Measurements from ENCODE around the gene ZNF2.
A peak's percentile ranks its signal among the peaks of the same experiment; 100 is the strongest.

ZNF2 gene

DNA sequence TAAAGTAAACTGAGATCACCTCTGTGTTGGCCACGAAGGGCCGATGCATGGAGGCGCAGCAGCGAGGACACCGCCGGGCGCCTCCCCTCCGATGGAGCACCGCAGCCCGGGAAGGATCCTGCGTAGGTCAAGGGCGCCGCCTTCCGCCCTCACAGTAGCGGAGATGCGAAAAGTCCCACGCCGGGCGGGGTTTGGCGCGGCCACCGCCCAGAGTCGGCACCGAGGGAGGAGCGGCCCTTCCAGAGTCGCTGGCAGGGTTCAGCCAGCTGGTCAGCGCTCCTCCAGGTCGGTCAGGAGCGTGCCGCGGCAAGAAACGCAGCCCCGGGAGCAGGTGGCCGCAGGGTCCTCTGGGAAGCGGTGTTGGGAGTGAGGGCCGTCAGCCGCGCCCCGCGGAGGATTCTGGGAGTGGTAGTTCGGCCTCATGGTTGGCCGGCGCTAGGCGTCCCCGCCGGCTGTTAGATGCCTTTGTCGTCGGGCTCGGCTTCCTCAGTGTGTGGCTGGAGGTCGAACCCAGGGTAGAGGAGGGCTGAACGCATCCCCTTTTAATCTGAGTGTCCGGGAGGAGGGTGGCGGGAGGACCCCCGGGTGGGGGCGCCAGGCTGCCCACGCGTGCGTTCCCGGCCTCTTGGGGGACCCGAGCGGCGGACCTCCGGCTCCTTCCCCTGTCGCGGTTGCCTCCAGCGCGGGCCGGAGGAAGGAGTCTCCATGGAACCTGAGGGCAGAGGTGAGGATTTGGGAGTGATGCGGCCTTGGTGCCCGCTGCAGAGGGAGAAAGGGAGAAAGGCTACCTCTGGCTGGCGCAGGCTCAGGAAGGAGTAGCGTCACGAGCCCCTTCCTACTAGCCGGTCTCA lies 41.7 kb downstream of the ZNF2 start, which contains the start of gene ZNF892:
Gene ZNF892, plus strand, starts transcription at position 411 of the 851 bp plus-strand sequence. Its CDS starts 295 bp downstream, at position 706.
- peak; percentile 76 for DNase-seq

DNA sequence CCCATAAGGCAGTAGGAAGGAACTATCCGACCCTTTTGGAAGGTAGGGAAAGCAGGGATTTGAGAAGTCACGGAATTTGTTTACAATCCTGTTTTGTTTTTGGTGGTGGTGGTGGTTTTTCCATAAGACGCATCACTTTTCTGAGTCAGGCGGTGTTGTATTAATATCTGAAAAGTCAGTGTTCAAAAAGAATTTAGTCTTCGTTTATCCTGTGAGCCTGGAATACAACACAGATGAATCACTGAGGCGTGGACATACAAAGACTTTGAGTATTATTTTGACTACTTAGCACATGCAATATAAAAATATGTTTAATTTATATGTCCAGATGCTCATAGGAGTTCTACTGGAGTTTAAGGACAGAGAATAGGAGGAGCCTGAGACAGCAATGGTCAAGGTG lies 42.5 kb downstream of the ZNF2 start:
- DNase-seq: no peak

DNA sequence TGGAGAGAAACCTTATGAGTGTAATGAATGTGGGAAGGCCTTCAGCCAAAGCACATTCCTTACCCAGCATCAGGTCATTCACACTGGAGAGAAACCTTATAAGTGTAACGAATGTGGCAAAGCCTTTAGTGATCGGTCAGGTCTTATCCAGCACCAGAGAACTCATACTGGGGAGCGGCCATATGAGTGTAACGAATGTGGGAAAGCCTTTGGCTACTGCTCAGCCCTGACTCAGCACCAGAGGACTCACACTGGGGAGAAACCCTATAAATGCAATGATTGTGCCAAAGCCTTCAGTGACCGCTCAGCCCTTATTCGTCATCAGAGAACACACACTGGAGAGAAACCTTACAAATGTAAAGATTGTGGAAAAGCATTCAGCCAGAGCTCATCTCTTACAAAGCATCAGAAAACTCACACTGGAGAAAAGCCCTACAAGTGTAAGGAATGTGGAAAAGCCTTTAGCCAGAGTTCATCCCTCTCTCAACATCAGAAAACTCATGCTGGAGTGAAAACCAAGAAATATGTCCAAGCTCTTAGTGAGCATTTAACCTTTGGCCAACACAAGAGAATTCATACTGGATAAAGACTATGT lies 49.5 kb downstream of the ZNF2 start:
- DNase-seq: no peak

DNA sequence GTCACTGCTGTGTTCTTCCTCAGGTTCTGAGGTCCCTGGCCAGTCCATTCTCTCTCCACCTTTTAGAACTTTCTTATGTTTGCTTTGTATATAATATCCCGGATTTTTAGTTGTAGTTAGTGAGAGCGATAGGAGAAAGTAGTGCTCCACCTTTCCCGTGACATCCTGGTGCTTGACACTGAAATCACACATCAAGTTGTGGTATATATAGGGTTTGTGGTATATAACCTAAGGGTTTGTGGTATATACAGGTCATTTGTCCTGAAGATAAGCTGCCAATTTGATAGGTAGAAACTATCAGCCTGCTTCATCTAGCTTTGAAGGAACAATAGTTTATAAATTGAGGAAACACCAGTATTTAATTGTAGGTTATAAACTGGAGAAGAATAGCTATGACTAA lies 54.8 kb downstream of the ZNF2 start:
- no peak for DNase-seq

DNA sequence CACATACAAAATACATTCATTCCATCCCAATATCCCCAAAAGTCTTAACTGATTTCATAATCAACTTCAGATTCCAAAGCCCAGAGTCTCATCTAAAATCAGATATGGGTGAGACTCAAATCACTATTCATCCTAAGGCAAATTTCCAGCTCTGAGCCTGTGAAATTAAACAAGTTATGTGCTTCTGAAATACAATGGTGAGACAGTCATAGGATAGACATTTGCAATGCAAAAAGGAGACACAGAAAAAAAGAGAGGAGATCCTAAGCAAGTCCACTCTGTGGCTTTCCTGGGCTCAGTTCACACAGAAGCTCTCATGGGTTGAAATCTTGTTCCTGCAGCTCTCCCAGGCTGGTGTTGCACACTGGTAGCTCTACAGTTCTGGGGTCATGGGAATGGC lies 60.0 kb downstream of the ZNF2 start:
- no peak for DNase-seq

DNA sequence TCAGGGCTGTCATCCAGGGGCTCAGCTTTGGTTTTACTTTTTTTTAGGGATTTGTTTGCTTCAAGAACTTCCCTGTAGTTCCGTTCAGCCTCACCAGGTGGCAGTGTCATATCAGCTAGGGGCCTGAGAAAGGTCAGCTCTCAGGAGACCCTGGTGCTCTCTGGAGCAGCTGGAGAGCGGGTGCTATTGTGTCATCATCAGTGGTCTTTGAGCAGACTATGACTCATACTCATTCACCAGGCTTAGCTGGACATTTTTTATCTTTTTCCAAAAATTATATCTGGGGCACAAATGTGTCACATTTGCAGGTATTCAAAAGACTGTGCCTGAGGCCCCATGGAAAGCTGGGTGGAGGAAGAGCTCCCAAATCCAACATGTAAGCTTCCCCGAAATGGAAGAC lies 66.1 kb downstream of the ZNF2 start:
- DNase-seq: peak; percentile 78

DNA sequence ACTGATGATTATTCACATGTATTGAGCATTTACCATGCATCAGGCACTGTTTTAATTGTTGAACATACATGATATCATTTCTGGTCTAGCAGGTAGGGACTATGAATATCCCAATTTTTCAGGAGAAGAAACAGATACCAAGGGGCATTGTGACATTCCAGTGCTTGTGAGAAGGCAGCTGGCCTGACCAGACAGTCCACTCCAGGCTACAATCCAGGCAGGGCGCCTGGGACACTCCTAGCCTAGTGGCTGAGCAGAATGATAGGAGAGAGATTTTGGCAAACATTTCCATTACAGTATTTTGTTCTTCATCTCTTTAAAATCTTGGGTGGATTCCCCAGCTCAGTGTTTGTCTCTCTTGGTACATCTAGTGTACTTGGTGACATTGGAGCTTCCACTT lies 66.6 kb downstream of the ZNF2 start:
- DNase-seq: no peak

Data from NCI-H1105 treated with DMSO at 0.1 percent for 48 hours (cell line).